Vagina (tissue), 2 donors: ENCODE results near the gene EEF2K. TPM values are rescaled to one million over a fixed set of nuclear protein-coding genes. Genes with fewer than 3 reads are reported as not detected.

Experiments used
- DNase-seq, 2 donors: peaks; one replicate each; pipeline ENCODE4 v3.0.0-alpha.2; 2017; ENCODE audit errors: extremely low spot score in 2 of 2
- H3K27ac ChIP-seq: fragments of 200-600 bp; sonication (generic); one replicate; pipeline ENCODE4 v1.5.1; 2019
- H3K27me3 ChIP-seq: fragments of 200-600 bp; sonication (generic); one replicate; pipeline ENCODE4 v1.5.1; 2019
- H3K36me3 ChIP-seq, 2 donors: fragments of 200-600 bp; sonication (generic); one replicate each; pipeline ENCODE4 v1.5.1; 2017 to 2019
- H3K4me1 ChIP-seq: fragments of 200-600 bp; sonication (generic); one replicate; pipeline ENCODE4 v1.5.1; 2019
- H3K4me3 ChIP-seq, 2 donors: fragments of 200-600 bp; sonication (generic); 1 replicate in 1 of 2; 2 replicates in 1 of 2; pipeline ENCODE4 v1.5.1; 2016 to 2019
- H3K9me3 ChIP-seq: fragments of 200-600 bp; sonication (generic); one replicate; pipeline ENCODE4 v1.5.1; 2019
- POLR2A ChIP-seq, 2 donors: fragments of 450-650 bp; IDR thresholded peaks; one replicate each; pipeline ENCODE4 v1.6.1; 2017; ENCODE audit warnings: antibody characterized with exemption in 2 of 2, mild to moderate bottlenecking in 2 of 2, moderate library complexity in 2 of 2
- POLR2AphosphoS5 ChIP-seq, 2 donors: sonication (generic); formaldehyde crosslinking; IDR thresholded peaks; one replicate each; pipeline ENCODE4 v1.9.0; 2017; ENCODE audit warnings: antibody characterized with exemption in 2 of 2, mild to moderate bottlenecking in 2 of 2, low read depth in 1 of 2; ENCODE audit not compliant: insufficient read depth in 1 of 2
- intact Hi-C: fragments of 100-400 bp; cut with DNase I; formaldehyde crosslinking; loops from one replicate; pipeline ENCODE4 v1.15.1; 2023
- total RNA-seq: library from RNA; depleted of rRNA; stranded (reverse); fragments of >200 nt; gene quantifications from one replicate; pipeline ENCODE4 v1.2.3, GENCODE V29; 2016
- TF ChIP-seq, protein P1 (sequence below), 3 experiments: fragments of 450-650 bp in 2 of 3; fragments of 200-600 bp in 1 of 3; sonication (generic) in 1 of 3; IDR thresholded peaks; one replicate each; pipeline ENCODE4 v1.5.1; 2017 to 2019; ENCODE audit warnings: antibody characterized with exemption in 3 of 3, mild to moderate bottlenecking in 2 of 3, moderate library complexity in 2 of 3

The EEF2K gene
- total RNA-seq, 1 donor from 2014 or later, result 50.3 TPM

DNA sequence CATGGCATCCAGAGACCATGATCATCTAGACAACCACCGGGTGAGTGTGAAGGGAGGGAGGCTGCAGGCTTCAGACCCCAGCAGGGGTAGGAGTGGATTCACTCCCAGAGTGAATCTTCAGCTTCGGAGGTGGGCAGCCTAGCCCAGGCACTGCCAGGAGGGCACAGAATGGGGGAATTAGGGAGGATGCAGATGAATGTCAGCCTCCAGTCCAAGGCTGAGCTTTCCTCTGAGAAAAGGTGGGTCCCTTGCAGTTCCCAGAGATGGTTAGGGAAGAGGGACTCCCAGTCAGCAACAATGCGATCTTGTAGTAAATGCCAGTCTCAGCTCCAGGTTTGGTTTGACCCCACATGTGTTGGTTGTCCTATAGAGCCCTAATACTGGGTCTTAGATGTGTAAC lies 54.4 kb downstream of the EEF2K start:
- no peak overlapping the region for H3K4me3 ChIP-seq
- no peak overlapping the region for H3K27ac ChIP-seq
- peaks cover 9 to 87% of the 10 kb centered on the region in 2 donors for H3K36me3 ChIP-seq
- DNase-seq, result no peak
- H3K27me3 ChIP-seq, result no peaks in the 10 kb centered on the region
- intact Hi-C loops, result no loop called here
- no peaks in the 10 kb centered on the region for H3K4me1 ChIP-seq
- TF ChIP-seq POLR2A (IDR thresholded peaks at IDR 0.05) (no peak), POLR2AphosphoS5 (IDR thresholded peaks at IDR 0.05; ENCODE audit: insufficient read depth in 1 of 2, low read depth in 1 of 2) (no peak)
- TF ChIP-seq, protein P1, sequence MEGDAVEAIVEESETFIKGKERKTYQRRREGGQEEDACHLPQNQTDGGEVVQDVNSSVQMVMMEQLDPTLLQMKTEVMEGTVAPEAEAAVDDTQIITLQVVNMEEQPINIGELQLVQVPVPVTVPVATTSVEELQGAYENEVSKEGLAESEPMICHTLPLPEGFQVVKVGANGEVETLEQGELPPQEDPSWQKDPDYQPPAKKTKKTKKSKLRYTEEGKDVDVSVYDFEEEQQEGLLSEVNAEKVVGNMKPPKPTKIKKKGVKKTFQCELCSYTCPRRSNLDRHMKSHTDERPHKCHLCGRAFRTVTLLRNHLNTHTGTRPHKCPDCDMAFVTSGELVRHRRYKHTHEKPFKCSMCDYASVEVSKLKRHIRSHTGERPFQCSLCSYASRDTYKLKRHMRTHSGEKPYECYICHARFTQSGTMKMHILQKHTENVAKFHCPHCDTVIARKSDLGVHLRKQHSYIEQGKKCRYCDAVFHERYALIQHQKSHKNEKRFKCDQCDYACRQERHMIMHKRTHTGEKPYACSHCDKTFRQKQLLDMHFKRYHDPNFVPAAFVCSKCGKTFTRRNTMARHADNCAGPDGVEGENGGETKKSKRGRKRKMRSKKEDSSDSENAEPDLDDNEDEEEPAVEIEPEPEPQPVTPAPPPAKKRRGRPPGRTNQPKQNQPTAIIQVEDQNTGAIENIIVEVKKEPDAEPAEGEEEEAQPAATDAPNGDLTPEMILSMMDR (IDR thresholded peaks at IDR 0.05), result no peak
- H3K9me3 ChIP-seq, result no peaks in the 10 kb centered on the region

DNA sequence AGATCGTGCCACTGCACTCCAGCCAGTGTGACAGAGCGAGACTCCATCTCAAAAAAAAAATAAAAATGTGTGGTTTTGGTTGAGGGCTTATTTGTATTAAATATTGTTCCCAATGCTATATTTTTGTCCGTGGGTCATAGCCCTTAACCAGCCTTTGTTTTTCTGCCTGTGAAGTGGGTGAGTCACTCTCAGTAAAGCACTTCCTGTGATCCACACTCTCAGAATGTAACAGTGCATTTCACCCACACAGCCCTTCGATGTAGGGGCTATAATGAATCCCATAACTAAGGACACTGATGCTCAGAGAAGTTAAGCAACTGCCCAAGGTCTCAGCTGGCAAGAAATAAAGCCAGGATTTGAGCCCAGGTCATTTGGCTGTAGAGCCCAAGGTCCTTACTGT lies 56.4 kb downstream of the EEF2K start:
- intact Hi-C loops, result no loop called here
- no peaks in the 10 kb centered on the region for H3K4me1 ChIP-seq

DNA sequence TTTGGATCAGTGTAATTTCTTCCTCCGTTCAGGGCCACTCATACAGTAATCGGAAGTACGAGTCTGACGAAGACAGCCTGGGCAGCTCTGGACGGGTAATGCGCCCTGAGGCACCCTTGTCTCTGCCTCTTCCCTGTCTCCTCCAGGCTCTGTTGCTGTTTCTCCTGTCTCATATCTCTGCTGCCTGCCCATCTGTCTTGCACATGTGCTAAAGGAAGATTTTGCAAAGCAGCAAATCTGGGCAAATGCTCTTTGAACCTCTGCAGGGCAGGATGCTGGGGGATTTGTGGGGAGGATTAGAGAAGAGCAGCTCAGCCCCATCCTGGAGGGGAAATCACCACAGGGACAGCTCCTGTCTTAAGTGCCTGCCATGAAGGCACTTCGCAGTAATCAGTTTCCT lies 58.7 kb downstream of the EEF2K start:
- Histone ChIP-seq H3K27me3 (no peaks in the 10 kb centered on the region), H3K36me3 (peaks cover 9 to 75% of the 10 kb centered on the region in 2 donors), H3K27ac (no peak overlapping the region), H3K9me3 (no peaks in the 10 kb centered on the region), H3K4me1 (no peaks in the 10 kb centered on the region), H3K4me3 (no peak overlapping the region)
- DNase-seq, result no peak
- intact Hi-C loops, result no loop called here
- TF ChIP-seq, protein P1 (IDR thresholded peaks at IDR 0.05), result no peak
- no peak for TF ChIP-seq POLR2AphosphoS5 (IDR thresholded peaks at IDR 0.05; ENCODE audit: insufficient read depth in 1 of 2, low read depth in 1 of 2)
- TF ChIP-seq POLR2A (IDR thresholded peaks at IDR 0.05), result no peak

More for the DNA sequence above, 56.4 kb downstream of the EEF2K start:
- Histone ChIP-seq H3K27ac (no peak overlapping the region), H3K27me3 (no peaks in the 10 kb centered on the region), H3K4me3 (no peak overlapping the region), H3K9me3 (no peaks in the 10 kb centered on the region), H3K36me3 (peaks cover 9 to 85% of the 10 kb centered on the region in 2 donors)
- TF ChIP-seq POLR2A (IDR thresholded peaks at IDR 0.05), result no peak
- TF ChIP-seq, protein P1 (IDR thresholded peaks at IDR 0.05), result no peak
- no peak for TF ChIP-seq POLR2AphosphoS5 (IDR thresholded peaks at IDR 0.05; ENCODE audit: insufficient read depth in 1 of 2, low read depth in 1 of 2)
- no peak for DNase-seq

DNA sequence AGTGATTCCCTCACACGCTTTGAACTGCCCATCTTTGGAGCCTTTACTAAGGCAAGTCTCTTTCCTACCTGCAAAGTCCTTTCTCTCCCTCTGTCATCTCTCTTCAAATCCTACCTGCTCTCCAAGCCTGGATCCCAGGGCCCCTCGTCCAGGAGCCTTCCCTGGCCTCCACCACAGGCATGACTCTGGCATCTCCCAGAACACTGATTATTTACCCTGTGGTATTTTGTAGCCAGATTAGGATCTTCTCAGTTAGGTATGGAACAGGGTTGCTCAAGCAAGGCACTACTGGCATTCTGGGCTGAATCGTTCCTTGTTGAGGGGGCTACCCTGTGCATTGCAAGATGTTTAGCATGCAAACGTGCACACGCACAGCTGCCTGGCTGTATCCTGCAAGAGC lies 59.3 kb downstream of the EEF2K start:
- no peak overlapping the region for H3K27ac ChIP-seq
- peaks cover 6 to 74% of the 10 kb centered on the region in 2 donors for H3K36me3 ChIP-seq
- intact Hi-C loops, result no loop called here
- no peaks in the 10 kb centered on the region for H3K9me3 ChIP-seq
- no peak for DNase-seq
- no peaks in the 10 kb centered on the region for H3K4me1 ChIP-seq
- TF ChIP-seq, protein P1 (IDR thresholded peaks at IDR 0.05), result no peak
- no peak for TF ChIP-seq POLR2AphosphoS5 (IDR thresholded peaks at IDR 0.05; ENCODE audit: insufficient read depth in 1 of 2, low read depth in 1 of 2)
- no peak for TF ChIP-seq POLR2A (IDR thresholded peaks at IDR 0.05)
- H3K27me3 ChIP-seq, result no peaks in the 10 kb centered on the region
- no peak overlapping the region for H3K4me3 ChIP-seq

DNA sequence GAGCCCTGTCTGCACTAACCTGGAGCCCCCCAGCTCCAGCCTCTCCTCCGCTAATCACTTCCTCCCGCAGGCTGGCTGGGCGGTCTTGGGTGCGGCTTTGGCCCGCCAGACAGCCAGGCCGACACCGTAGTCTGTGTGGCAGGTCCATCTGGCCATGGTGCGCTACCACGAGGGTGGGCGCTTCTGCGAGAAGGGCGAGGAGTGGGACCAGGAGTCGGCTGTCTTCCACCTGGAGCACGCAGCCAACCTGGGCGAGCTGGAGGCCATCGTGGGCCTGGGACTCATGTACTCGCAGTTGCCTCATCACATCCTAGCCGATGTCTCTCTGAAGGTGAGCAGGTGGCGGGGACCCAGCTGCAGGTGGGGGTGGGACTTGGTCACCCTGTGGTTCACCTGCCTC lies 60.5 kb downstream of the EEF2K start:
- Histone ChIP-seq H3K9me3 (no peaks in the 10 kb centered on the region), H3K27me3 (no peaks in the 10 kb centered on the region), H3K27ac (no peak overlapping the region), H3K36me3 (peaks cover 0 to 70% of the 10 kb centered on the region in 2 donors), H3K4me3 (no peak overlapping the region), H3K4me1 (no peaks in the 10 kb centered on the region)
- intact Hi-C loops, result no loop called here
- TF ChIP-seq, protein P1 (IDR thresholded peaks at IDR 0.05), result no peak
- TF ChIP-seq POLR2A (IDR thresholded peaks at IDR 0.05), result no peak
- TF ChIP-seq POLR2AphosphoS5 (IDR thresholded peaks at IDR 0.05; ENCODE audit: insufficient read depth in 1 of 2, low read depth in 1 of 2), result no peak
- no peak for DNase-seq
